HG03025 (cell line): ENCODE measurements around the gene FAM200A.
"Not testable (repeated sequence)": the region's sequence is repeated elsewhere in the genome, so short reads cannot be mapped to it uniquely, and the experiment has no call there.

Source experiments
- ATAC-seq: cut with Tn5 transposase; IDR thresholded peaks from one replicate; pipeline ENCODE4 v1.9.1; 2021; ENCODE audit warnings: mild to moderate bottlenecking, moderate library complexity; ENCODE audit not compliant: unreplicated experiment, low FRiP score

The FAM200A gene

GRCh38 chr7:99551767-99552463, at the start of gene FAM200A:
Gene FAM200A (minus strand): TSS chr7:99552114. CDS start chr7:99548407, 3,707 bp downstream.
- ATAC-seq, result no peak

DNA sequence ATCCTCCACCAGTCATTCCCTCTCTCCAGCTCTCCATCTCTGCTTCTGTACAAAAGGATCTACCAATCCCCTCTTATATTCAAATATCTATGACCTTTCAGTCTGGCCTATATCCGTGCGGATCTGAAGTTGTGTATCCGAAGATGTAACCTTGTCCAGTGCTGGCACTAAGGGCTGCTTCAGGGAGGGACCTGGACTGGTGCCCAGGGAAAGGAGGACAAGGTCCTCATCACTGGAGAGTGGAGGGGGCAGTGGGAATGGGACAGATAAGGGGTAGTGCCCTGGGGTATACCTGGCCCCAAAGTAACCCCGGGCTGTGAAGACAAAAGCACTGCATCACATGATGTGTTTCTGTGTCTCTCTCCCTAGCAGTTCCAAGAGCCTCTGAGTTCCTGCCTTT, 47.9 kb upstream of the FAM200A start:
- no peak for ATAC-seq

- ATAC-seq, result no peak
These were observed 46.0 kb upstream of the FAM200A start, which contains the start of gene TMEM225B for GRCh38 chr7:99597762-99598501. Gene TMEM225B (plus strand): TSS chr7:99598267. CDS start chr7:99604389, 6,122 bp downstream.

DNA sequence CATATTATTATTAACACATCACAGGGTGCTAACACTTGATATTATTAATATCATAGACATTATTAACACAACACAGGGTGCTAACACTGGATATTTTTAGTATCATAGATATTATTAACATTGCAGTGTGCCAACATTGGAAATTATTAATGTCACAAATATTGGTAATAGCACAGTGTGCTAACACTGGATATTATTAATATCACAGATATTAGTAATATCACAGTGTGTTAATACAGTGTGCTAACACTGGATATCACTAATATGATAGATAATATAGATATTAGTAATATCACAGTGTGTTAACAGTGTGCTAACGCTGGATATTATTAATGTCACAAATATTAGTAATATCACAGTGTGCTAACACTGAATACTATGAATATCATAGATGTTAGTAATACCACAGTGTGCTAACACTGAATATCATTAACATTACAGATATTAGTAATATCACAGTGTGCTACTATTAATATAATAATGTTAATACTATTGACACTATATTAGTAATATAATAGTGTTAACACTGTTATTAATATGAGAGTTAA, 44.6 kb upstream of the FAM200A start:
- no peak for ATAC-seq

DNA sequence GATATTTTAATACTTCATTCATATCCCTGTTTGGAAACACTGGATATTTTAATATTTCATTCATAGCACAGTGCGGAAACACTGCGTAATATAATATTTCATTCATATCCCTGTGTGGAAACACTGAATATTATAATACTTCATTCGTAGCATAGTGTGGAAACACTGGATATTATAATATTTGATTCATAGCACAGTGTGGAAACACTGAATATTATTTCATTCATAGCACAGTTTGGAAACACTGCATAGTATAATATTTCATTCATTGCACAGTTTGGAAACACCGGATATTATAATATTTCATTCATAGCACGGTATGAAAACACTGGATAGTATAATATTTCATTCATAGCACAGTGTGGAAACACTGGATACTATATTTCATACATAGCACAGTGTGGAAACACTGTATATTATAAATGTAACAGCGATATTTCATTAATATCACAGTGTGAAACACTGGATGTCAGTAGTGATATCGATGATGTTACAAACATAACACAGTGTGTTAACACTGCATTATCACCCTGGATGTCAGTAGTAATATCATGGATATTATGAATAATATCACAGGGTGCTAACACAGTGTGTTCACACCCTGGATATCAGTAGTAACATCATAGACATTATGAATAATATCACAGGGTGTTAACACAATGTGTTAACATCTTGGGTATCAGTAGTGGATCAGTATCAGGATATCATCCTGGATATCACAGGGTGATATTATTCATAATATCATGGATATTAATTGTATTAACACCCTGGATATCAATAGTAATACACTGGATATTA, 43.2 kb upstream of the FAM200A start:
- ATAC-seq, result no peak

- ATAC-seq, result no peak
These were observed 37.0 kb upstream of the FAM200A start for GRCh38 chr7:99588868-99589267.

DNA sequence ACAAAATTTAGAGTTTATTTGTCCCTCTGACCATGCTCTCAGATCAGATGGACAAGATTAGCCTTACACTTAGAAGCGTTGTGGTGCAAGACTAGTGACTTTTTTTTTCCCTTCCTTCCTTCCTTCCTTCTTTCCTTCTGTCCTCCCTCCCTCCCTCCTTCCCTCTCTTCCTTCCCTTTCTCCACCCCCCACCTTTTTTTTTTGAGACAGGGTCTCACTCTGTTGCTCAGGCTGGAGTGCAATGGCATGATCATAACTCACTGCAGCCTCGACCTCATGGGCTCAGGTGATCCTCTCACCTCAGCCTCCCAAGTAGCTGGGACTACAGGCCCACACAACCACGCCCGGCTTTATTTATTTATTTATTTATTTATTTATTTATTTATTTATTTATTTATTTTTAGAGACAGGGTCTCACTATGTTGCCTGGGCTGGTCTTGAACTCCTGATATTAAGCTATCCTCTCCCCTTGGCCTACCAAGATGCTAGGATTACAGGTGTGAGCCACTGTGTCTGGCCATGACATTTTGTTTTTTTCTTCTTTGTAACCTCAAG, 28.9 kb upstream of the FAM200A start:
- not testable (repeated sequence) for ATAC-seq

DNA sequence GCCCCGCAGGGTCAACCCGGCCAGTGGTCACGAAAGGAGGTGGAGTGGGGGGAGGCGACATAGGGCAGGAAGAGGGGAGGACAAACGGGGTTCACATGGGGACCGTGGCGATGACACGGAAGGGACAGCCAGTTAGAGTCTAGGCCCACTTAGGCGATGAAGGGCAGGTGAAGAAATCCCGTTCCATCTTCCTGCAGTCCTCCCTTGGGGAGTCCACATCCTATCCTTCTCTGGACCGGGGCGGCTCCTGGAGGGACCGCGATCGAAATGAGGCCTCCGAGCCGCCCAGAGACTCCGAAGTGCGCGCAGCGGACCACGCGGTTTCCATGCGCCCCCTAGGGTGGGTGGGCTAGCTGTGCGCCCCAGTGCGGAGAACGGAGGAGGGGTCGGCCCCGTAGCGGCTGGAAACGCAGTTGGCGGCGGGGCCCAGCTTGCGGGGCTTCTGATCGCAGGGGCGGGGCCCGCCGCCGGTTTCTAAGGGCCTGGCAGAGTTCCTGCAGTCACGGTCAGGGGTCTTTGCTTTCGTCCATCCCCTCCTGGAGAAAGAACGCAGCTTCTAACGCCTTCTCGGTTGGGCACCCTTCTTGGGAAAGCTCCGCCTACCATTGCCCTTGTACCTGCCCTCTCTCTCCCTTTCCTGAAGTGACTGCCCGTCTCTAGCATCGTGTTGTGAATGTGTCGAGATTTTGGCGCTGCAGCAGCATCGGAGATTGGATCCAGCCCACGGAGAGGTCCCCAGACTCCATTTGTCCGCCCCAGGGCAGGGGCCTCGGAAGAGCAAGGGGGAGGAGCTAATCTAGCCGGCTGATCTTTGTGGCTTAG, 28.3 kb upstream of the FAM200A start:
- no peak for ATAC-seq

DNA sequence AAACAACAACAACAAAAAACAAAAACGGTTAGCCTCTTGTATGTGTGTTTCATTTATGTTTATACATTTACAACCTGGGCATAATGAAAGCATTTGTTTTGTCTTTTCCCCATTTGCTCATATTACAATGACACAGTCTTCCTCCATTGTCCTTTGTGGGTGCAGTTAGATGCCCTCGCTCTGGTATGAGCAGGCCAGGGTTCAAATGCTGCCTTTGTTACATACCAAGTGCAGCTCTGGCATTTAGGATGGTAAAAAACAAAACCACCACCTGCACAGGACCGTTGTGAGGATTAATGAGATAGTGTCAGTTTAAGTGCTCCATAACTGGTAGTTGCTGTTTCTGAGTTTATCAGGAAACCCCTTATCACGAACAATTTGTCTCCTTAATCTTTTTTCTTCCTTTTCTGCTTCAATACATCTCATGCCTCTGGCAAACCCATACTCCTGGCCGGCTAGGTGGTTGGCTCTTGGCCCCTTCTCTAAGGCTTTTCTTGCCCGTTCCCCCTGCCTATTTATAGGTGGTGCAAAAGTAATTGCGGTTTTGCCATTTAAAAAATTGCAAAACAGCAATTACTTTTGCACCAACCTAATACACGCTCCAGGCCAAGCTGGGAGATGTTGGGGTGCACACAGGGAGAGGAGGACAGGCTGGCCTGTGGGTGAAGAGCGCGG, 27.5 kb upstream of the FAM200A start:
- no peak for ATAC-seq

GRCh38 chr7:99576251-99576650, 24.3 kb upstream of the FAM200A start:
- no peak for ATAC-seq

DNA sequence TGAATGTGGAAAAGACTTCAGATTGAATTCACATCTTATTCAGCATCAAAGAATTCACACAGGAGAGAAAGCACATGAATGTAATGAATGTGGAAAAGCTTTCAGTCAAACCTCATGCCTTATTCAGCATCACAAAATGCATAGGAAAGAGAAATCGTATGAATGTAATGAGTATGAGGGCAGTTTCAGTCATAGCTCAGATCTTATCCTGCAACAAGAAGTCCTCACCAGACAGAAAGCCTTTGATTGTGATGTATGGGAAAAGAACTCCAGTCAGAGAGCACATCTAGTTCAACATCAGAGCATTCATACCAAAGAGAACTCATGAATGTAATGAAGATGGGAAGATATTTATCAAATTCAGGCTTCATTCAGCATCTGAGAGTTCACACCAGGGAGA, 21.3 kb upstream of the FAM200A start:
- ATAC-seq, result no peak

DNA sequence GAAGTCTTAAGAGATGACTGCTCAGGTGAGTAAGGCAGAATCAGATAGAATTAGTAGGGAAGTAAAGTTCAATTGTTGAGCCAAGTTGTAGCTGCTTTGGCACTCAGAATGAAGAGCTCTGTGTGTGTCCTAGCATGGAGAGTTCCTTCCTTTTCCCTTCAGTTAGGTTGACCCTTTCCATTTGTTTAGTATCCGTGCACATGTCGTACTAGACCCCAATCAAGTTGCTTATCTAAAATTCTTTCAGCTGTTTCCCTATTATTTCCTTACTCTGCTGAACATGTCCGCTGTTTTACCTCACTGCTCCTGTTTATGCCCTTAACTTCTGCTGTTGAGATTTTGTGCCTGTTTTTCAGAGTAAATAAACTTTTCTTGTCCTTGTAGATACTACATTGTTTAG, 19.9 kb upstream of the FAM200A start:
- no peak for ATAC-seq

GRCh38 chr7:99568770-99569169, 16.9 kb upstream of the FAM200A start:
- not testable (repeated sequence) for ATAC-seq

DNA sequence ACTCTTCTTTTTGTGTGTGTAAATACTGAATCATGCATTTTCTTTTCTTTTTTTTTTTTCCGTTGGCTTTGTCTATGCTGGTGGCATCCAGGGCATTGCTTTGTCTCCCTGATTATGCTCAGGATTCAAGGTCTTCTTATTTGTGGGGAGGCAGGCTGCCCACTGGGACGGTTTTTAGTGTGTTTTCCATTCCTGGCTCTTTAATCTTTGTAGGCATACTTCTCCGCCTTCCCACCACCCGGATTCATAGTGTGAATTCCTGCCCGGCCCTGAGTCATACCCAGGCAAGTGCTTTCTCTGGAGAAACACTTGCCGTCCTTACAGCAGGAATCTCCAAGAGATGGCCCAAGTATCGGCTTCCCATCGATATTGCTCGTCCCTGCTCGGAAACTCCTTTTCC, 11.7 kb upstream of the FAM200A start:
- no peak for ATAC-seq

DNA sequence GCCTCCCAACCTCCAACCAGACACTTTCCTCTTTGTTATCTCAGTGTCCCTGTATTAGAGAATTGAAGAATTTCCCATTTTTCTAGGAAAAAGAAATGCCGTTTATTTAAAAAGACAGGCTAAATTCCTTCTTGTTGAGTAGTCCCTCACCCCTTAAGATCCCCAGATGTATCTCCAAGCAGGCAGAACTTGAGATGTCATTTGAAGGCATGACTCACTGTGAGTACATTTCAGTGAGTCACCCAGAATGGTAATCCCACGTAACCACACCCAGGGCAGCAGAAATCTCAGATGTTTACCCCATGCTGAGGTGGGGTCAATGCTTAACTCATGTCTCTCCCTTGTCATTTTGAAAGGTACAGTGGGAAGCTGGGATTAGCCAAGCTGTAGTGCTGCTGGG, 10.9 kb upstream of the FAM200A start:
- ATAC-seq, result no peak

- ATAC-seq, result no peak
These were observed 10.3 kb upstream of the FAM200A start for GRCh38 chr7:99562114-99562784.

- no peak for ATAC-seq
These were observed 9.8 kb upstream of the FAM200A start for GRCh38 chr7:99561737-99562051.

DNA sequence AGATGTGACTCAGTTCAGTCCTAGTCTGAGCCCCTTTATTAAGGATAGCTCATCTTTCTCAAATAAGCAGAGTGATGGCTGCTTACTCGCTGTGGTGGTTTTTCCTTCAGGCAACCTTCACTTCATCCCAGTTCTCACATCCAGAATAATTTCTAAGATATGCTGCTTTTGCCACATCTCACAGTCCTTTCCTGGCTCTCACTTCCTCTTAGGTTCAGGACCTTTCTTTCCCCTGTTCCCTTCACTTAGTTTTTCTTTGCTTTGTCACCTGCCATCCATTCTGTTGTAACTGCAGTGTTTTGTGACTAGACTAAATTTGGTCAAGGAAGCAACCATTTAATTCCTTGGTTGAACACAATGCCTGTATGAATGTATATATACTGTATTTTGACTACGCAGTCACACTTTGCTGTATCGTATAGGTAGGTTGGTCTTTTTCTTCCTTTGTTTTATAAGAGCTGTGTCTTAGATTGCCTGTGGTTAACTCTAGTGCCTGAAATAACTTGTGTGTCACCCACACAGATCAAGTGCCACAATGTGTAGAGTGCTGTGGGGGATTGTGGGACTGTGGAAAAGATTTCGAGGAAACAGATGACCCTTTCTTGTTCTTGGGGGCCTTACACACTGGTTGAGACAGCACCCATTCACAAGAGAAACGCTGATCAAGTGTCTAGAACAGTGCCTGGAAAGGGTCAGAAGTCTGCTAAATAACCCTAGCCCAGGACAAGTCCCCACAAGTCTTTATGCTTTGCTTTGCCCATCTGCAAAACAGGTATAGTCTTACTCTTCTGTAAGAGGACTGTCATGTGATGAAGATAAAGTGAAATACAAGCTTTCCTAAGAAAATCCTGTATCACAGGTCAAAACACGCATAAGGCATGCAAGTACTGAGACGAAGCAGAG, 9.2 kb upstream of the FAM200A start:
- ATAC-seq, result no peak
